Left ventricle myocardium inferior (tissue), 1 donor: ENCODE data around the gene DCC. TPM values are rescaled to one million over a fixed set of nuclear protein-coding genes. Genes with fewer than 3 reads are reported as not detected.

Experiments used
- DNase-seq: peaks from one replicate; pipeline ENCODE4 v3.0.0-alpha.2; 2020
- H3K27ac ChIP-seq: fragments of 200-600 bp; replicated peaks from 2 replicates; pipeline ENCODE4 v1.8.0; 2021
- H3K27me3 ChIP-seq: fragments of 200-600 bp; 2 replicates; pipeline ENCODE4 v1.8.0; 2021; ENCODE audit warnings: low read depth
- H3K36me3 ChIP-seq: fragments of 200-600 bp; 2 replicates; pipeline ENCODE4 v1.8.0; 2021
- H3K4me1 ChIP-seq: fragments of 200-600 bp; 2 replicates; pipeline ENCODE4 v1.8.0; 2021
- H3K4me3 ChIP-seq: fragments of 200-600 bp; 2 replicates; pipeline ENCODE4 v1.8.0; 2021; ENCODE audit warnings: mild to moderate bottlenecking, moderate library complexity
- H3K9me3 ChIP-seq: fragments of 200-600 bp; replicated peaks from 2 replicates; pipeline ENCODE4 v1.8.0; 2021
- intact Hi-C: fragments of 100-400 bp; cut with micrococcal nuclease; formaldehyde crosslinking; loops from one replicate; pipeline ENCODE4 v1.11.0; 2022
- total RNA-seq: library from RNA; stranded (reverse); fragmentation: NEBNext Ultra II Directional; extraction: Animal tissue kit (Norgen Biotek cat#: 25700); gene quantifications from one replicate; pipeline ENCODE4 v1.2.1, GENCODE V29; 2021
- TF ChIP-seq, protein P1 (sequence below): fragments of 200-600 bp; IDR thresholded peaks from 2 replicates; pipeline ENCODE4 v1.8.0; 2021; ENCODE audit warnings: antibody characterized with exemption, mild to moderate bottlenecking, borderline replicate concordance
- donor health status: DM: no; HTN: yes; CAD: no; lungs with severe emphysema.

DCC gene
- total RNA-seq, 1 donor from 2014 or later = not detected

DNA sequence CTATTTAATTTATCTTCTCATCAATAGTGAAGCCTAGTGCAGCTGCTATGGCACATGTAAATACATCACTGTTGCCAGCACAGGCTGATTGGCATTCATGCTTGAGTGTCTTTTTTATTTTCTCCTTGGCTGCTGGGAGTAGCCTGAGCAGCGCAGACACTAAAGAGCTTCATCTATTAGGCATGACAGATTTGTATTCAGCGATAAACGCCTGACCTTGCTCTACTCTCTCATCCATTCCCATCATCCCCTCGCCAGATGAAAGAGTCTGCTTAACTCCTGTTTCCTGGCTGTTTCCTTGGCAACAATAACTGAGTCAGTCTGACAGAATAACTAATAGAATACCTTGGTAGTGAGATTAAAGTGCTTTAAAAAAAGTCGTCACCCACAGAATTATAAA, 753.6 kb downstream of the DCC start:
- Histone ChIP-seq H3K4me3 (no peak overlapping the region), H3K27me3 (no peaks in the 10 kb centered on the region), H3K4me1 (no peaks in the 10 kb centered on the region), H3K9me3 (no peaks in the 10 kb centered on the region), H3K27ac (no peak overlapping the region), H3K36me3 (no peaks in the 10 kb centered on the region)
- DNase-seq = no peak
- intact Hi-C loops = no loop called here
- TF ChIP-seq, protein P1, sequence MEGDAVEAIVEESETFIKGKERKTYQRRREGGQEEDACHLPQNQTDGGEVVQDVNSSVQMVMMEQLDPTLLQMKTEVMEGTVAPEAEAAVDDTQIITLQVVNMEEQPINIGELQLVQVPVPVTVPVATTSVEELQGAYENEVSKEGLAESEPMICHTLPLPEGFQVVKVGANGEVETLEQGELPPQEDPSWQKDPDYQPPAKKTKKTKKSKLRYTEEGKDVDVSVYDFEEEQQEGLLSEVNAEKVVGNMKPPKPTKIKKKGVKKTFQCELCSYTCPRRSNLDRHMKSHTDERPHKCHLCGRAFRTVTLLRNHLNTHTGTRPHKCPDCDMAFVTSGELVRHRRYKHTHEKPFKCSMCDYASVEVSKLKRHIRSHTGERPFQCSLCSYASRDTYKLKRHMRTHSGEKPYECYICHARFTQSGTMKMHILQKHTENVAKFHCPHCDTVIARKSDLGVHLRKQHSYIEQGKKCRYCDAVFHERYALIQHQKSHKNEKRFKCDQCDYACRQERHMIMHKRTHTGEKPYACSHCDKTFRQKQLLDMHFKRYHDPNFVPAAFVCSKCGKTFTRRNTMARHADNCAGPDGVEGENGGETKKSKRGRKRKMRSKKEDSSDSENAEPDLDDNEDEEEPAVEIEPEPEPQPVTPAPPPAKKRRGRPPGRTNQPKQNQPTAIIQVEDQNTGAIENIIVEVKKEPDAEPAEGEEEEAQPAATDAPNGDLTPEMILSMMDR = no peak

DNA sequence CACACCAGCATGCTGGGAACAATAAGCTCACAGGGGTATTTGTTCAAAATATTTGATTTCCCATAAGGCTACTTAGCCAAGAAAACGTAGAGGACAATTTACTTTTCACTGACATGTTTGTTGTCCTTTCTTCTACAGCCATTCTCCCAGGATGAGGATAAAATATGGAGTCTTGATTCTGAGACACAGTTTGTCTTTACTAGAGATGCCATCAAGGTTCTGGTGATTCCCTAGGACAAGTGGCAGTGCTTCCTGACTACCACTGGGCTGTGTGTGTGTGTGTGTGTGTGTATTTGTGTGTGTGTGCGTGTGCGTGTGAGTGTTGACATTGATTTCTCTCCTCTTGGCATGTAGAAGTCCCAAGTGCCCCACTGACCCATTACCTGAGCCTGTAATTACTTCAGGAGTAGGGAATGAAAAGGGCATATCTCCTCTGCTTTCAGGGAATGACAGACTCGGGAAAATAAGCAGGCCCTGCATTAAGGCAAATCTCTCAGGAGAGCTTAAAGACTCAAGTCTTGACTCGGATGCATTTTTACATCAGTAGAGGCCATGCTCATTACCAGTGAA, 761.6 kb downstream of the DCC start:
- TF ChIP-seq, protein P1 = no peak
- intact Hi-C loops = no loop called here

DNA sequence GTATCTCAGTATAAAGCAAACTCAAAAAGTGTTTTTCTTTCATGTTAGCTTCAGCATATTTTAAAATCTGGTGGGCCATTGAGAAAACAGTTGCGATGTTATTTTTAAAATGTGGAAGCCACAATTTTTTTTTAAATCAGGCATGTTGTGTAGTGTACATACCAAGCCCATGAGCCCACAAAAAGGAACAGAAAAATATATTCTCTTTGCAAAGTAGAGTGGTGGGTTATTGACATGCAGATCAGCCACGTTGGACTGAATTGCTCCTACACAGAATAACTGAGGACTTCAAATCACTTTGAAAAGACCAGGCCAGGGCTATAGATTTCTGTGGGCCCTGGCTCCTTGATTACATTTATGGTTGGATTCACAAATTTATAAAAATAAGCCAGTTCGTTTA, 774.4 kb downstream of the DCC start:
- no peaks in the 10 kb centered on the region for H3K36me3 ChIP-seq
- no peak for DNase-seq
- no peak overlapping the region for H3K27ac ChIP-seq
- no peaks in the 10 kb centered on the region for H3K4me1 ChIP-seq
- no peak overlapping the region for H3K4me3 ChIP-seq
- peaks cover 10% of the 10 kb centered on the region for H3K9me3 ChIP-seq
- H3K27me3 ChIP-seq = no peaks in the 10 kb centered on the region
- intact Hi-C loops = no loop called here
- TF ChIP-seq, protein P1 = no peak

More for the DNA sequence above, 761.6 kb downstream of the DCC start:
- Histone ChIP-seq H3K4me3 (no peak overlapping the region), H3K27ac (no peak overlapping the region), H3K36me3 (no peaks in the 10 kb centered on the region), H3K27me3 (no peaks in the 10 kb centered on the region), H3K9me3 (no peaks in the 10 kb centered on the region), H3K4me1 (no peaks in the 10 kb centered on the region)
- DNase-seq = no peak

DNA sequence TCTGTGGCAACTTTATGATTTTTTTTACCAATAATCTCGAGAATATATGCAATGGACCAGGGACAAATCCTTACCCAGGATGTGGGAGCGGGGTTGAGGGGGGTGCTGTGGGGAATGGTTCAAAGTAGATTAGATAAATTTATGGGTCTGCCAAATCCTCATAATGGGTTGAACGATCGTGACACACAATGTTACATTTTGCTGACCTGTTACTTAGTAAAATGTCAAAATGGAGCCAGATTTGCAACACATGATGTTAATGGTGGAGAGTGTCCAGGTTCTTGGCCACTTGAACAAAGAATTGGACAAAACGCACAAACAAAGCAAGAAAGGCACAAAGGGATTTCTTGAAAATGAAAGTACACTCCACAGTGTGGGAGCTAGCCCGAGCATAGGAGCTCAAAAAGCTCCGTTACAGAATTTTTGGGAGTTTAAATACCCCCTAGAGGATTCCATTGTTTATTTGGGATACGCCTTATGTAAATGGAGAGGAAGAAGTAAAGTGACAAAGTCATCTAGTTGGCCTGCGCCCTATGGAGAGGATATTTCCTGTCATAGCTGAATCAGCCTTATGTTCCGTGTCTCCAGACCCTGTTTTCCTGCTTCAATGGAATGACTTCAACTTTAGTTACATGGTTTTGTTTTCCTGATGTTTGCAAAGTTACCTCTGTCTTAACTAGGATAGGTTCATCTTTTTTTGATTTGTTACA, 776.0 kb downstream of the DCC start:
- Histone ChIP-seq H3K9me3 (no peaks in the 10 kb centered on the region), H3K4me3 (peak overlapping the region; percentile 44), H3K27ac (no peak overlapping the region), H3K27me3 (no peaks in the 10 kb centered on the region), H3K4me1 (no peaks in the 10 kb centered on the region), H3K36me3 (no peaks in the 10 kb centered on the region)
- TF ChIP-seq, protein P1 = no peak
- DNase-seq = no peak
- intact Hi-C loops = no loop called here

DNA sequence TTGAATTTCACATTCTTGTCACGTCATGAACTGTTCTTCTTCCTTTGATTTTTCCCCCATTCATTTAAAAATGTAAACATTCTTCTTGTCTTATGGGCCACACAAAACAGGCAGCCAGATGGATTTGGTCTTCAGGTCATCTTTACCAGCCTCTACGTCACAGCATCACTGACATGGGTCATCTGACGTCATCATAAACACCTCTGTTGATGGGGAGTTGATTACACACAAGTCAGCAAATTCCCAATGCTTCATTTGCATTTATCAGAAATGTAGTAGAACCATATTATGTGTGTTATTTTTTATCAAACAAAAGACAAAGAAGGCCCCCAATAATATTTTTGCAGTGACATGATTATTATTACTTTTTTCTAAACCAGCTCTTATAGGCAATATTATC, 777.9 kb downstream of the DCC start:
- TF ChIP-seq, protein P1 = no peak
- Histone ChIP-seq H3K36me3 (no peaks in the 10 kb centered on the region), H3K27me3 (no peaks in the 10 kb centered on the region), H3K27ac (no peak overlapping the region), H3K9me3 (no peaks in the 10 kb centered on the region), H3K4me3 (no peak overlapping the region), H3K4me1 (no peaks in the 10 kb centered on the region)
- intact Hi-C loops = no loop called here
- no peak for DNase-seq
